Esophagus squamous epithelium (tissue), 4 donors: Measurements from ENCODE around the gene CA10.

Experiments
- POLR2A ChIP-seq, 4 donors: fragments of 450-650 bp; IDR thresholded peaks; one replicate each; pipeline ENCODE4 v1.6.1; 2017; ENCODE audit warnings: antibody characterized with exemption in 4 of 4, mild to moderate bottlenecking in 4 of 4, moderate library complexity in 3 of 4
- TF ChIP-seq, protein P1 (sequence below), 6 experiments: fragments of 450-650 bp in 4 of 6; fragments of 200-600 bp in 2 of 6; sonication (generic) in 2 of 6; IDR thresholded peaks; one replicate each; pipeline ENCODE4 v1.5.1; 2016 to 2019; ENCODE audit warnings: antibody characterized with exemption in 6 of 6, mild to moderate bottlenecking in 4 of 6, moderate library complexity in 4 of 6

GRCh38 chr17:51796026-51796425 lies 362.5 kb downstream of the CA10 start:
- TF ChIP-seq POLR2A (IDR thresholded peaks at IDR 0.05), result no peak
- TF ChIP-seq, protein P1, sequence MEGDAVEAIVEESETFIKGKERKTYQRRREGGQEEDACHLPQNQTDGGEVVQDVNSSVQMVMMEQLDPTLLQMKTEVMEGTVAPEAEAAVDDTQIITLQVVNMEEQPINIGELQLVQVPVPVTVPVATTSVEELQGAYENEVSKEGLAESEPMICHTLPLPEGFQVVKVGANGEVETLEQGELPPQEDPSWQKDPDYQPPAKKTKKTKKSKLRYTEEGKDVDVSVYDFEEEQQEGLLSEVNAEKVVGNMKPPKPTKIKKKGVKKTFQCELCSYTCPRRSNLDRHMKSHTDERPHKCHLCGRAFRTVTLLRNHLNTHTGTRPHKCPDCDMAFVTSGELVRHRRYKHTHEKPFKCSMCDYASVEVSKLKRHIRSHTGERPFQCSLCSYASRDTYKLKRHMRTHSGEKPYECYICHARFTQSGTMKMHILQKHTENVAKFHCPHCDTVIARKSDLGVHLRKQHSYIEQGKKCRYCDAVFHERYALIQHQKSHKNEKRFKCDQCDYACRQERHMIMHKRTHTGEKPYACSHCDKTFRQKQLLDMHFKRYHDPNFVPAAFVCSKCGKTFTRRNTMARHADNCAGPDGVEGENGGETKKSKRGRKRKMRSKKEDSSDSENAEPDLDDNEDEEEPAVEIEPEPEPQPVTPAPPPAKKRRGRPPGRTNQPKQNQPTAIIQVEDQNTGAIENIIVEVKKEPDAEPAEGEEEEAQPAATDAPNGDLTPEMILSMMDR (IDR thresholded peaks at IDR 0.05), result no peak
